Measurements from ENCODE around the gene ATP5ME. TPM values are rescaled to one million over a fixed set of nuclear protein-coding genes. Genes with fewer than 3 reads are reported as not detected.

ATP5ME gene
- total and polyA plus RNA-seq, 2 of the 13 experiments (the other 11 are each of a cell fraction or from before 2014, with no cell fraction given): 305 to 753 TPM

DNA sequence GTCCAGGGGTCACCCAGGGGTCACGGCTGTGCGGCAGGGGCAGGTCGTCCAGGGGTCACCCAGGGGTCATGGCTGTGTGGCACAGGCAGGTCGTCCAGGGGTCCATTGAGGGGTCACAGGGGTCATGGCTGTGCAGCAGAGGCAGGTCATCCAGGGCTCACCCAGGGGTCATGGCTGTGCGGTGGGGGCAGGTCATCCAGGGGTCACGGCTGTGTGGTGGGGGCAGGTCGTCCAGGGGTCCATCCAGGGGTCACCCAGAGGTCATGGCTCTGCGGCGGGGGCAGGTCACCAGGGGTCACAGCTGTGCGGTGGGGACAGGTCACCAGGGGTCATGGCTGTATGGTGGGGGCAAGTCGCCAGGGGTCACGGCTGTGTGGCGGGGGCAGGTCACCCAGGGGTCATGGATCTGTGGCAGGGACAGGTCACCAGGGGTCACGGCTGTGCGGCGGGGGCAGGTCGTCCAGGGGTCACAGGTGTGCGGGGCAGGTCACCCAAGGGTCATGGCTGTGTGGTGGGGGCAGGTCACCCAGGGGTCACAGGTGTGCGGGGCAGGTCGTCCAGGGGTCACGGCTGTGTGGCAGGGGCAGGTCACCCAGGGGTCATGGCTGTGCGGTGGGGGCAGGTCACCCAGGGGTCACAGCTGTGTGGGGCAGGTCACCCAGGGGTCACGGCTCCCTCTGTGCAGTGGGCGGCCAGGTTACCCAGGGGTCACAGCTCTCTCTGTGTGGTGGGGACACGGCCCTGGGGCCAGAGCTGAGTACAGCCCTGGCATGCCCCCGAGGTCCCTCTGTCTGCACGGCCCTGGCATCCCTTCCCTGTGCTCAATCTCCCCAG, 16.0 kb downstream of the ATP5ME start:
- peaks cover 7 to 20% of the 10 kb centered on the region in 2 experiments for H3K27me3 ChIP-seq (ENCODE audit: control insufficient read depth in 1 of 2, insufficient read depth in 2 of 2, low read length in 2 of 2)
- no peak for TF ChIP-seq POLR2A (IDR thresholded peaks at IDR 0.05; ENCODE audit: insufficient read depth in 1 of 2, low read depth in 2 of 2, low read length in 2 of 2)
- peak; percentile 54 for TF ChIP-seq NR2F6 (IDR thresholded peaks at IDR 0.05)
- TF ChIP-seq NR2F6 (CRISPR knock-in tag; IDR thresholded peaks at IDR 0.05): peak; percentile 48; the same call in 1 of the 2 replicates
- TF ChIP-seq NR2C2 (CRISPR knock-in tag; IDR thresholded peaks at IDR 0.05; ENCODE audit: borderline replicate concordance): peak; percentile 19
- TF ChIP-seq ZNF101 (CRISPR knock-in tag; IDR thresholded peaks at IDR 0.05; ENCODE audit: borderline replicate concordance, low read depth): no peak
- TF ChIP-seq ELF1 (CRISPR knock-in tag; IDR thresholded peaks at IDR 0.05): no peak
- no peak for TF ChIP-seq MXD4 (CRISPR knock-in tag; IDR thresholded peaks at IDR 0.05)
- TF ChIP-seq ISL2 (CRISPR knock-in tag; IDR thresholded peaks at IDR 0.05): no peak
- TF ChIP-seq, protein P1, sequence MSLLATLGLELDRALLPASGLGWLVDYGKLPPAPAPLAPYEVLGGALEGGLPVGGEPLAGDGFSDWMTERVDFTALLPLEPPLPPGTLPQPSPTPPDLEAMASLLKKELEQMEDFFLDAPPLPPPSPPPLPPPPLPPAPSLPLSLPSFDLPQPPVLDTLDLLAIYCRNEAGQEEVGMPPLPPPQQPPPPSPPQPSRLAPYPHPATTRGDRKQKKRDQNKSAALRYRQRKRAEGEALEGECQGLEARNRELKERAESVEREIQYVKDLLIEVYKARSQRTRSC (CRISPR knock-in tag; IDR thresholded peaks at IDR 0.05; ENCODE audit: low read depth): no peak
- TF ChIP-seq, protein P2, sequence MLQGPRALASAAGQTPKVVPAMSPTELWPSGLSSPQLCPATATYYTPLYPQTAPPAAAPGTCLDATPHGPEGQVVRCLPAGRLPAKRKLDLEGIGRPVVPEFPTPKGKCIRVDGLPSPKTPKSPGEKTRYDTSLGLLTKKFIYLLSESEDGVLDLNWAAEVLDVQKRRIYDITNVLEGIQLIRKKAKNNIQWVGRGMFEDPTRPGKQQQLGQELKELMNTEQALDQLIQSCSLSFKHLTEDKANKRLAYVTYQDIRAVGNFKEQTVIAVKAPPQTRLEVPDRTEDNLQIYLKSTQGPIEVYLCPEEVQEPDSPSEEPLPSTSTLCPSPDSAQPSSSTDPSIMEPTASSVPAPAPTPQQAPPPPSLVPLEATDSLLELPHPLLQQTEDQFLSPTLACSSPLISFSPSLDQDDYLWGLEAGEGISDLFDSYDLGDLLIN (CRISPR knock-in tag; IDR thresholded peaks at IDR 0.05; ENCODE audit: borderline replicate concordance): no peak
- TF ChIP-seq SATB2 (CRISPR knock-in tag; IDR thresholded peaks at IDR 0.05): no peak
- TF ChIP-seq, protein P3, sequence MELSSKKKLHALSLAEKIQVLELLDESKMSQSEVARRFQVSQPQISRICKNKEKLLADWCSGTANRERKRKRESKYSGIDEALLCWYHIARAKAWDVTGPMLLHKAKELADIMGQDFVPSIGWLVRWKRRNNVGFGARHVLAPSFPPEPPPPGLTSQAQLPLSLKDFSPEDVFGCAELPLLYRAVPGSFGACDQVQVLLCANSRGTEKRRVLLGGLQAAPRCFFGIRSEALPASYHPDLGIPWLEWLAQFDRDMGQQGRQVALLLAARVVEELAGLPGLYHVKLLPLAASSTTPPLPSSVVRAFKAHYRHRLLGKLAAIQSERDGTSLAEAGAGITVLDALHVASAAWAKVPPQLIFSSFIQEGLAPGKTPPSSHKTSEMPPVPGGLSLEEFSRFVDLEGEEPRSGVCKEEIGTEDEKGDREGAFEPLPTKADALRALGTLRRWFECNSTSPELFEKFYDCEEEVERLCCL (CRISPR knock-in tag; IDR thresholded peaks at IDR 0.05; ENCODE audit: borderline replicate concordance): no peak
- no peak for TF ChIP-seq PPARG (CRISPR knock-in tag; conservative IDR thresholded peaks at IDR 0.05)
- TF ChIP-seq ZNF605 (CRISPR knock-in tag; IDR thresholded peaks at IDR 0.05): no peak
- TF ChIP-seq, protein P4, sequence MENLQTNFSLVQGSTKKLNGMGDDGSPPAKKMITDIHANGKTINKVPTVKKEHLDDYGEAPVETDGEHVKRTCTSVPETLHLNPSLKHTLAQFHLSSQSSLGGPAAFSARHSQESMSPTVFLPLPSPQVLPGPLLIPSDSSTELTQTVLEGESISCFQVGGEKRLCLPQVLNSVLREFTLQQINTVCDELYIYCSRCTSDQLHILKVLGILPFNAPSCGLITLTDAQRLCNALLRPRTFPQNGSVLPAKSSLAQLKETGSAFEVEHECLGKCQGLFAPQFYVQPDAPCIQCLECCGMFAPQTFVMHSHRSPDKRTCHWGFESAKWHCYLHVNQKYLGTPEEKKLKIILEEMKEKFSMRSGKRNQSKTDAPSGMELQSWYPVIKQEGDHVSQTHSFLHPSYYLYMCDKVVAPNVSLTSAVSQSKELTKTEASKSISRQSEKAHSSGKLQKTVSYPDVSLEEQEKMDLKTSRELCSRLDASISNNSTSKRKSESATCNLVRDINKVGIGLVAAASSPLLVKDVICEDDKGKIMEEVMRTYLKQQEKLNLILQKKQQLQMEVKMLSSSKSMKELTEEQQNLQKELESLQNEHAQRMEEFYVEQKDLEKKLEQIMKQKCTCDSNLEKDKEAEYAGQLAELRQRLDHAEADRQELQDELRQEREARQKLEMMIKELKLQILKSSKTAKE (CRISPR knock-in tag; IDR thresholded peaks at IDR 0.05; ENCODE audit: borderline replicate concordance): peak; percentile 11; the same call in 1 of the 2 replicates
- peak; percentile 58; the same call in 1 of the 2 replicates for TF ChIP-seq RXRA (CRISPR knock-in tag; IDR thresholded peaks at IDR 0.05)
- TF ChIP-seq RARA (CRISPR knock-in tag; IDR thresholded peaks at IDR 0.05): peak; percentile 77
- POLR2A ChIA-PET: no interaction called here
- DNase-seq (ENCODE audit: low spot score) (no peak), ATAC-seq (peak; percentile 9), FAIRE-seq (no peak)
- H2AFZ ChIP-seq (ENCODE audit: low read length): no peak overlapping the region
- no peak overlapping the region for H3K4me2 ChIP-seq (ENCODE audit: low read depth, low read length)
- no peak overlapping the region for H3K27ac ChIP-seq (ENCODE audit: extremely low read length, insufficient read depth, low read length)
- peaks cover 56% of the 10 kb centered on the region for H3K4me1 ChIP-seq (ENCODE audit: insufficient read depth, low read length)
- H3K36me3 ChIP-seq (replicated peaks in 1 of 2; ENCODE audit: control insufficient read depth in 1 of 2, insufficient read depth in 2 of 2, low read length in 2 of 2): no peaks in the 10 kb centered on the region
- no peaks in the 10 kb centered on the region for H3K9me3 ChIP-seq (ENCODE audit: low read length)
- no peak overlapping the region for H3K4me3 ChIP-seq (replicated peaks in 1 of 3; ENCODE audit: insufficient read depth in 1 of 3, low read depth in 2 of 3, low read length in 3 of 3)
- in situ Hi-C loops (cut with HindIII; ENCODE audit: extremely low pct_ligation_motif_present, low pct_unique_long_range_greater_than_20kb) (no loop called here), intact Hi-C loops (cut with micrococcal nuclease; ENCODE audit: unreplicated experiment) (no loop called here)
- no TSS peak for BruUV-seq (replicated peaks)
- H3K9ac ChIP-seq (ENCODE audit: insufficient read depth, low read depth, low read length): no peak overlapping the region
- 55% methylated on average over 12 of the region's 27 CpGs for whole genome bisulfite sequencing (ENCODE audit: low lambda C conversion rate)
- no peaks in the 10 kb centered on the region for H4K20me1 ChIP-seq (ENCODE audit: insufficient read depth, low read length)
- CTCF ChIA-PET (ENCODE audit: low intra/inter-chr PET ratio, low total read pairs): no interaction called here
- H3K79me2 ChIP-seq (ENCODE audit: insufficient read depth, low read length): no peaks in the 10 kb centered on the region

All from HepG2 (cell line).